ENCODE data around the gene P2RY8.

P2RY8 gene

GRCh38 chrX:1516596-1517104 lies 20.3 kb downstream of the P2RY8 start:
- Histone ChIP-seq H3K9me3 (ENCODE audit: control insufficient read depth, insufficient read depth, low read depth, low read length) (no peaks in the 10 kb centered on the region), H3K27ac (ENCODE audit: extremely low read depth, low read depth, low read length) (no peak overlapping the region), H3K4me1 (ENCODE audit: control insufficient read depth, insufficient read depth, low read length) (no peaks in the 10 kb centered on the region), H3K4me3 (ENCODE audit: low read depth, low read length) (no peak overlapping the region), H3K36me3 (ENCODE audit: control insufficient read depth in 2 of 2, insufficient read depth in 1 of 2, low read length in 2 of 2) (no peaks in the 10 kb centered on the region)
- no peak for TF ChIP-seq ZSCAN23 (tag by site-specific recombination; IDR thresholded peaks at IDR 0.05)
- TF ChIP-seq ZNF626 (tag by site-specific recombination; IDR thresholded peaks at IDR 0.05): no peak
- TF ChIP-seq ZNF510 (tag by site-specific recombination; IDR thresholded peaks at IDR 0.05; ENCODE audit: insufficient replicate concordance): no peak
- ChIA-PET POLR2A (no interaction called here), CTCF (no interaction called here)

GRCh38 chrX:1511829-1512228 lies 25.2 kb downstream of the P2RY8 start:
- Histone ChIP-seq H3K27ac (ENCODE audit: extremely low read depth, low read depth, low read length) (no peak overlapping the region), H3K9me3 (ENCODE audit: control insufficient read depth, insufficient read depth, low read depth, low read length) (no peaks in the 10 kb centered on the region), H3K4me1 (ENCODE audit: control insufficient read depth, insufficient read depth, low read length) (no peaks in the 10 kb centered on the region), H3K36me3 (ENCODE audit: control insufficient read depth in 2 of 2, insufficient read depth in 1 of 2, low read length in 2 of 2) (no peaks in the 10 kb centered on the region), H3K4me3 (ENCODE audit: low read depth, low read length) (no peak overlapping the region)
- TF ChIP-seq GLIS2 (tag by site-specific recombination; IDR thresholded peaks at IDR 0.05): no peak
- POLR2A ChIA-PET: no interaction called here
- CTCF ChIA-PET: no interaction called here

DNA sequence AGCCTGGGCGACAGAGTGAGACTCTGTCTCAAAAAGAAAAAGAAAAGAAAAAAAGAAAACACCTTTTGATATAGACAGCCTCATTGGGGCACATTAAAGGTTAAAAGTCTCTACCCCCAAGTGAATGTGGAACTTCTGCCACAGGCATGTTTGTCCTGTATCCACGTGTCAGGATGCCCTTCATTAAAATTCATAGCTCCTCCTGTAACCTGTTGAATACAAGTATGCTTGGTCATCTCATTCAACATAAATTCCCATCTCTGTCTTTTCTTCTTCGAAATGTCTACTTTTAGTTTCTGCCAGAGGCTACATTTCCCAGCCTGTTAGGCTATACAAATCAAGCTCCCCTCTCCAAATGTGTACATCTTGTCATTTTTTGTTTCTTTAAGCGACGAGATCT lies 25.8 kb downstream of the P2RY8 start:
- Histone ChIP-seq H3K36me3 (ENCODE audit: control insufficient read depth in 2 of 2, insufficient read depth in 1 of 2, low read length in 2 of 2) (no peaks in the 10 kb centered on the region), H3K9me3 (ENCODE audit: control insufficient read depth, insufficient read depth, low read depth, low read length) (no peaks in the 10 kb centered on the region), H3K27ac (ENCODE audit: extremely low read depth, low read depth, low read length) (no peak overlapping the region), H3K4me3 (ENCODE audit: low read depth, low read length) (no peak overlapping the region), H3K4me1 (ENCODE audit: control insufficient read depth, insufficient read depth, low read length) (no peaks in the 10 kb centered on the region)
- TF ChIP-seq ZNF548 (tag by site-specific recombination; IDR thresholded peaks at IDR 0.05) (no peak), SCRT2 (tag by site-specific recombination; IDR thresholded peaks at IDR 0.05) (peak; percentile 67; the same call in 1 of the 2 replicates), SCRT1 (tag by site-specific recombination; IDR thresholded peaks at IDR 0.05; ENCODE audit: borderline replicate concordance) (peak; percentile 85)
- ChIA-PET POLR2A (no interaction called here), CTCF (no interaction called here)

DNA sequence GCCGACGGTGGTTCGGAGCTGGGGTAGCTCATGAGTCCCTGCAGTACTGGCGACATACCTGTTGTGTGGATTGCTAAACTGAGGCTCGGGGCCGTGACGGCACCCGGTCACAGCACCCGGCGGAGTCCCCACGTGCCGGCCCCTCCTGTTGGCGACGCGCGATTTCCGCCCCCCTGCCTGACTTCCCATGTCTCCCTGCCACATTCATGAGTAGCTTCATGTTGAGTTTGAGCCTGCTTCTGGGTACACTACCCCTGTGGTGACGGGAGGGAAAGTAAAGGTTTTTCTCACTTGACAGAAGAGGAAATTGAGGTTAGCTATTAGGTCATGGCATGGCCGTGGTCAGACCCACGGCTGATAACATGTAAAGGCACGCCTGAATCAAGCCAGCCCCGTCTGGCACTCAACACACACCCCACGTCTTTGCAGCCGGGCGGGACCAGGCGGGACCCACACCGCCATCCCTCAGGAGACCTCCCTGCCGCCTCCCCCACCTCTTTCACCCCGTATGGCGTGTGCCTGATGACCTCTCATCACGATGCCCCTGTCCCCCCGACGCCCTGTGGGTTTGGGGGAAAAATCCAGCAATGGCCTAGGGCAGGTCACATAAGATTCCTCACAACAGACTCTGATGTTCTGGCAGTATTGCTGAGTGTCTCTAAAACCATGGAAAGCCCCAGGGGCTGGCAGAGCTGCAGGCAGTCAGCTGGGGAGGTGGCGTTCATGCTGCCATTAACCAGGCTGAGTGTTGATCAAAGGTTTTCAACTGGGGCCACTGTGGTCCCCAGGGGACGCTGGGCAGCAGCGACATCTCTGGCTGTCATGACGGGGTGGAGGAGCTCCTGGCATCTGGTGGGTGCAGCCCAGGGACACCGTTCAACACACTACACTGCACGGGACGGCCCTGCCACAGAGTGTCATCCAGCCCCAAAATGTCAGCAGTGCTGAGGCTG lies 29.2 kb downstream of the P2RY8 start:
- CTCF ChIA-PET: no interaction called here
- no peaks in the 10 kb centered on the region for H3K4me1 ChIP-seq (ENCODE audit: control insufficient read depth, insufficient read depth, low read length)
- no peaks in the 10 kb centered on the region for H3K9me3 ChIP-seq (ENCODE audit: control insufficient read depth, insufficient read depth, low read depth, low read length)
- H3K4me3 ChIP-seq (ENCODE audit: low read depth, low read length): no peak overlapping the region
- TF ChIP-seq KLF1 (tag by site-specific recombination; IDR thresholded peaks at IDR 0.05) (peak; percentile 36; the same call in 1 of the 2 replicates), ZNF174 (tag by site-specific recombination; IDR thresholded peaks at IDR 0.05) (no peak)
- no peaks in the 10 kb centered on the region for H3K36me3 ChIP-seq (ENCODE audit: control insufficient read depth in 2 of 2, insufficient read depth in 1 of 2, low read length in 2 of 2)
- POLR2A ChIA-PET: no interaction called here
- H3K27ac ChIP-seq (ENCODE audit: extremely low read depth, low read depth, low read length): no peak overlapping the region

DNA sequence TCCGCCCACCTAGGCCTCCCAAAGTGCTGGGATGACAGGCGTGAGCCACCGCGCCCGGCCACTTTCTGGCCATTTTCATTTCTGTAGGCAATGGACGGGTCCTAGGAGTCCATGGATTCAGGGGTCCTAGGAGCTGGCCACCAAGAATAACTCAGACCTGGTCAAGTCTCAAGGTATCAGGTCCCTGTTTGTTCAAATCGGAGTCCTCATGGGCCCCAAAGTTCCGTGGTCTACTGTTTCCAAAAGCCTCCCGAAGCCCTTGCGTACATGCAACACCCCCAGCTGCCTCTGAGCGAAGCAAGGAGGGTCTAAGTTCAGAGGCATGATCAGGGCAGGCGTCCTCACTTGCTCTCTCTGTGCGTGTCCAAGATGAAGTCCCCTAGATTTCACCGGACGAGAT lies 30.1 kb downstream of the P2RY8 start:
- H3K9me3 ChIP-seq (ENCODE audit: control insufficient read depth, insufficient read depth, low read depth, low read length): no peaks in the 10 kb centered on the region
- H3K36me3 ChIP-seq (ENCODE audit: control insufficient read depth in 2 of 2, insufficient read depth in 1 of 2, low read length in 2 of 2): no peaks in the 10 kb centered on the region
- TF ChIP-seq REPIN1 (tag by site-specific recombination; IDR thresholded peaks at IDR 0.05; ENCODE audit: low read depth) (no peak), SCRT1 (tag by site-specific recombination; IDR thresholded peaks at IDR 0.05; ENCODE audit: borderline replicate concordance) (no peak), ZNF677 (tag by site-specific recombination; IDR thresholded peaks at IDR 0.05) (no peak), ZEB2 (tag by site-specific recombination; IDR thresholded peaks at IDR 0.05) (no peak)
- ChIA-PET POLR2A (no interaction called here), CTCF (no interaction called here)
- H3K27ac ChIP-seq (ENCODE audit: extremely low read depth, low read depth, low read length): no peak overlapping the region
- H3K4me3 ChIP-seq (ENCODE audit: low read depth, low read length): no peak overlapping the region
- no peaks in the 10 kb centered on the region for H3K4me1 ChIP-seq (ENCODE audit: control insufficient read depth, insufficient read depth, low read length)

Measured in HEK293 (cell line).